GM12878 (cell line): Measurements from ENCODE around the gene PCDHGB1.

Experiments used
- SMC3 ChIP-seq: IDR thresholded peaks from 2 replicates; pipeline ENCODE4 v1.6.1; 2011; ENCODE audit warnings: low read length, improper control_type of control experiment, borderline replicate concordance
- TAF1 ChIP-seq: IDR thresholded peaks from 2 replicates; pipeline ENCODE4 v1.6.1; 2011; ENCODE audit warnings: mild to moderate bottlenecking, low read depth, low read length, borderline replicate concordance
- TBL1XR1 ChIP-seq: IDR thresholded peaks from 2 replicates; pipeline ENCODE4 v1.6.1; 2012; ENCODE audit warnings: low read depth, low read length, improper control_type of control experiment
- TF ChIP-seq, protein P1 (sequence below): IDR thresholded peaks from 2 replicates; pipeline ENCODE4 v1.6.1; 2011; ENCODE audit warnings: low read depth, mild to moderate bottlenecking, low read length, moderate library complexity, borderline replicate concordance; ENCODE audit errors: extremely low read depth
- TF ChIP-seq, protein P2 (sequence below): IDR thresholded peaks from 2 replicates; pipeline ENCODE4 v1.6.1; 2012; ENCODE audit warnings: low read depth, low read length, improper control_type of control experiment

DNA sequence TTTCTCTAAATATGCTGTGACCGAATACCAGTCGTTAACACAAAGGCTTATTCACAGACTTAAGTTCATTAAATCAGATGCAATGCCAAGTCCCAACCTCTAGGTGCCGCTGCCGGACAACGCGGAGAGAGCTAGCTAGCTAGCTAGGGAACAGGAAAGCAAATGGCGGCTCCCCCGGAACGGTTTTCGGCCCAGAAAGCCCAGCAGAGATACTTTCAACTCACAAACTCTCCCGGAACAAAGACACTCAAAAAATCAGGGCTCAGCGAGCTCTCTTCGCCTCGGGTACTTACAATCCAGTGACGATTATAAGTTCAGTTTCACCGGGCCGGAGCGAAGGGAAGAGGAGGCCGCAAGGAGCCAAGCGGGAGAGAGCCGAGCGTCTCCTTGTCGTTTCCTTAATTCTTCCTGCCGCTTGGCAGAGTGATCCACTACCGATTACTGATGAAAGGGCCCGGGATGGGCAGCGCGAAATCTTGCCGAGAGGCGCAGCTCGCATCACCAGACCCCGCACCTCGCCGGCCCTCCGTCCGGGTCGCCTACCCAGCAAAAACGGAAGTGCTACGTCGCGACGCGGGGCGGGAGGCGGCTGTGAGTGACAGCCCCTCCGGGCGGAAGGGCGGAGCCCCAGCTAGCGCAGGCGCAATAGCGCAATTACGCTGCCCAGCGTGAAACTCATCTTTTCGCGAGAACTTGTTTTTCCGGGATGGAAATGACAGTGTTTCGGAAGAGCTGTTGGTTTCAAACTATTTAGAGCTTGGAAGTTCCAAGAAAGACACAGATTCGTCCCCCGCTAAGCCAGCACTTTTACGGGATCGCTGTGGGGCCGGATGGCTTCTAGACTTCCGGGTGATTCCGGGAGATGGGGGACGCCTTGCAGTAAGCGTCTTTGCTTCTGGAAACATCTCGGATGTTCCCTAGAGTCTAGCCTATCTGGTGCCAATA, 29.4 kb upstream of the PCDHGB1 start, which contains the start of gene TAF7:
- no peak for TF ChIP-seq TBL1XR1
- TF ChIP-seq TAF1, result peak; percentile 92
- TF ChIP-seq, protein P1, sequence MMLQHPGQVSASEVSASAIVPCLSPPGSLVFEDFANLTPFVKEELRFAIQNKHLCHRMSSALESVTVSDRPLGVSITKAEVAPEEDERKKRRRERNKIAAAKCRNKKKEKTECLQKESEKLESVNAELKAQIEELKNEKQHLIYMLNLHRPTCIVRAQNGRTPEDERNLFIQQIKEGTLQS, result no peak
- TF ChIP-seq SMC3, result peak; percentile 20; the same call in 1 of the 2 replicates
- TF ChIP-seq, protein P2, sequence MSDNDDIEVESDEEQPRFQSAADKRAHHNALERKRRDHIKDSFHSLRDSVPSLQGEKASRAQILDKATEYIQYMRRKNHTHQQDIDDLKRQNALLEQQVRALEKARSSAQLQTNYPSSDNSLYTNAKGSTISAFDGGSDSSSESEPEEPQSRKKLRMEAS, result no peak; the same call in none of the 2 replicates
